Nephron progenitor cell (in vitro differentiated cells): Measurements from ENCODE around the gene CCDC33.

ENCODE experiments used
- DNase-seq: peaks from one replicate; pipeline ENCODE4 v3.0.0; 2021
- H3K27ac Mint-ChIP-seq: 2 replicates; pipeline ENCODE4 v1.8.0; 2021; ENCODE audit warnings: mild to moderate bottlenecking, moderate library complexity, mixed read lengths
- H3K27me3 Mint-ChIP-seq: 2 replicates; pipeline ENCODE4 v1.8.0; 2021; ENCODE audit warnings: mild to moderate bottlenecking, low read depth, mixed read lengths; ENCODE audit not compliant: poor library complexity
- H3K36me3 Mint-ChIP-seq: 2 replicates; pipeline ENCODE4 v1.8.0; 2021; ENCODE audit warnings: low read depth, mixed read lengths
- H3K4me1 Mint-ChIP-seq: 2 replicates; pipeline ENCODE4 v1.8.0; 2021; ENCODE audit warnings: mixed read lengths
- H3K4me3 Mint-ChIP-seq: 2 replicates; pipeline ENCODE4 v1.8.0; 2021; ENCODE audit warnings: mild to moderate bottlenecking, moderate library complexity, mixed read lengths
- H3K9me3 Mint-ChIP-seq: 2 replicates; pipeline ENCODE4 v1.8.0; 2021; ENCODE audit warnings: mild to moderate bottlenecking, moderate library complexity, mixed read lengths
- CTCF ChIP-seq: fragments of 200-600 bp; sonication (generic); IDR thresholded peaks from 2 replicates; pipeline ENCODE4 v1.5.0; 2021; ENCODE audit warnings: antibody characterized with exemption

CCDC33 gene

GRCh38 chr15:74239051-74239705 is 3.1 kb downstream of the CCDC33 start:
- peaks cover 15% of the 10 kb centered on the region for H3K27me3 Mint-ChIP-seq
- no peak for DNase-seq
- no peak overlapping the region for H3K4me3 Mint-ChIP-seq
- H3K36me3 Mint-ChIP-seq, result no peaks in the 10 kb centered on the region
- no peak overlapping the region for H3K27ac Mint-ChIP-seq
- H3K4me1 Mint-ChIP-seq, result peaks cover 57% of the 10 kb centered on the region
- TF ChIP-seq CTCF, result no peak
- no peaks in the 10 kb centered on the region for H3K9me3 Mint-ChIP-seq

- Mint-ChIP-seq H3K9me3 (no peaks in the 10 kb centered on the region), H3K4me1 (peaks cover 55% of the 10 kb centered on the region), H3K4me3 (no peak overlapping the region), H3K27me3 (peaks cover 21% of the 10 kb centered on the region), H3K27ac (no peak overlapping the region), H3K36me3 (no peaks in the 10 kb centered on the region)
- no peak for TF ChIP-seq CTCF
- DNase-seq, result no peak
Measured at GRCh38 chr15:74240002-74240568, 4.0 kb downstream of the CCDC33 start.

- no peak for TF ChIP-seq CTCF
- no peak for DNase-seq
- Mint-ChIP-seq H3K9me3 (no peaks in the 10 kb centered on the region), H3K4me1 (peaks cover 55% of the 10 kb centered on the region), H3K27me3 (peaks cover 25% of the 10 kb centered on the region), H3K36me3 (no peaks in the 10 kb centered on the region), H3K4me3 (no peak overlapping the region), H3K27ac (no peak overlapping the region)
Measured at GRCh38 chr15:74240897-74241614, 4.9 kb downstream of the CCDC33 start.

GRCh38 chr15:74242441-74243185 is 6.5 kb downstream of the CCDC33 start:
- Mint-ChIP-seq H3K27me3 (peaks cover 26% of the 10 kb centered on the region), H3K9me3 (no peaks in the 10 kb centered on the region), H3K4me1 (peaks cover 62% of the 10 kb centered on the region), H3K36me3 (no peaks in the 10 kb centered on the region), H3K27ac (peak overlapping the region; percentile 30), H3K4me3 (no peak overlapping the region)
- DNase-seq, result no peak
- no peak for TF ChIP-seq CTCF

GRCh38 chr15:74243431-74243830 is 7.3 kb downstream of the CCDC33 start:
- no peak for TF ChIP-seq CTCF
- H3K27me3 Mint-ChIP-seq, result peaks cover 26% of the 10 kb centered on the region
- peaks cover 60% of the 10 kb centered on the region for H3K4me1 Mint-ChIP-seq
- DNase-seq, result no peak
- H3K4me3 Mint-ChIP-seq, result no peak overlapping the region
- H3K36me3 Mint-ChIP-seq, result no peaks in the 10 kb centered on the region
- H3K9me3 Mint-ChIP-seq, result no peaks in the 10 kb centered on the region
- H3K27ac Mint-ChIP-seq, result no peak overlapping the region
